ENCODE data around the gene PRKCB.
"Not testable (repeated sequence)": the region's sequence is repeated elsewhere in the genome, so short reads cannot be mapped to it uniquely, and the experiment has no call there.

DNA sequence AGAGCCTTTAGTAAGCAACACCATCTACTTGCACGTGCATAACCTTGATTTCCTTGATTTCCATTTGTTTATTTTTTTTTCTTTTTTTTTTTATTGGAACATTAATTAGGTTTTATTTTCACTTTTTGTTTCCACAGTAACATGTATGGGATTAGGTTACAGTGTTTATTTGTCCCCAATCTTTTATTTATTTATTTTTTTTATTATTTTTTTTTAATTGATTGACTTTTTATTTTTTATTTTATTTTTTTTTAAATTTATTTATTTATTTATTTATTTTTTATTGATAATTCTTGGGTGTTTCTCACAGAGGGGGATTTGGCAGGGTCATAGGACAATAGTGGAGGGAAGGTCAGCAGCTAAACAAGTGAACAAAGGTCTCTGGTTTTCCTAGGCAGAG, 272.3 kb downstream of the PRKCB start:
- TF ChIP-seq, protein P1, sequence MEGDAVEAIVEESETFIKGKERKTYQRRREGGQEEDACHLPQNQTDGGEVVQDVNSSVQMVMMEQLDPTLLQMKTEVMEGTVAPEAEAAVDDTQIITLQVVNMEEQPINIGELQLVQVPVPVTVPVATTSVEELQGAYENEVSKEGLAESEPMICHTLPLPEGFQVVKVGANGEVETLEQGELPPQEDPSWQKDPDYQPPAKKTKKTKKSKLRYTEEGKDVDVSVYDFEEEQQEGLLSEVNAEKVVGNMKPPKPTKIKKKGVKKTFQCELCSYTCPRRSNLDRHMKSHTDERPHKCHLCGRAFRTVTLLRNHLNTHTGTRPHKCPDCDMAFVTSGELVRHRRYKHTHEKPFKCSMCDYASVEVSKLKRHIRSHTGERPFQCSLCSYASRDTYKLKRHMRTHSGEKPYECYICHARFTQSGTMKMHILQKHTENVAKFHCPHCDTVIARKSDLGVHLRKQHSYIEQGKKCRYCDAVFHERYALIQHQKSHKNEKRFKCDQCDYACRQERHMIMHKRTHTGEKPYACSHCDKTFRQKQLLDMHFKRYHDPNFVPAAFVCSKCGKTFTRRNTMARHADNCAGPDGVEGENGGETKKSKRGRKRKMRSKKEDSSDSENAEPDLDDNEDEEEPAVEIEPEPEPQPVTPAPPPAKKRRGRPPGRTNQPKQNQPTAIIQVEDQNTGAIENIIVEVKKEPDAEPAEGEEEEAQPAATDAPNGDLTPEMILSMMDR (IDR thresholded peaks at IDR 0.05; ENCODE audit: insufficient read depth, low read length) = not testable (repeated sequence)
- TF ChIP-seq POLR2AphosphoS5 (IDR thresholded peaks at IDR 0.05; ENCODE audit: low read depth); GABPA (IDR thresholded peaks at IDR 0.05; ENCODE audit: low read depth); SPI1 (IDR thresholded peaks at IDR 0.05; ENCODE audit: borderline replicate concordance, low read depth): not testable (repeated sequence)
- TF ChIP-seq, protein P2, sequence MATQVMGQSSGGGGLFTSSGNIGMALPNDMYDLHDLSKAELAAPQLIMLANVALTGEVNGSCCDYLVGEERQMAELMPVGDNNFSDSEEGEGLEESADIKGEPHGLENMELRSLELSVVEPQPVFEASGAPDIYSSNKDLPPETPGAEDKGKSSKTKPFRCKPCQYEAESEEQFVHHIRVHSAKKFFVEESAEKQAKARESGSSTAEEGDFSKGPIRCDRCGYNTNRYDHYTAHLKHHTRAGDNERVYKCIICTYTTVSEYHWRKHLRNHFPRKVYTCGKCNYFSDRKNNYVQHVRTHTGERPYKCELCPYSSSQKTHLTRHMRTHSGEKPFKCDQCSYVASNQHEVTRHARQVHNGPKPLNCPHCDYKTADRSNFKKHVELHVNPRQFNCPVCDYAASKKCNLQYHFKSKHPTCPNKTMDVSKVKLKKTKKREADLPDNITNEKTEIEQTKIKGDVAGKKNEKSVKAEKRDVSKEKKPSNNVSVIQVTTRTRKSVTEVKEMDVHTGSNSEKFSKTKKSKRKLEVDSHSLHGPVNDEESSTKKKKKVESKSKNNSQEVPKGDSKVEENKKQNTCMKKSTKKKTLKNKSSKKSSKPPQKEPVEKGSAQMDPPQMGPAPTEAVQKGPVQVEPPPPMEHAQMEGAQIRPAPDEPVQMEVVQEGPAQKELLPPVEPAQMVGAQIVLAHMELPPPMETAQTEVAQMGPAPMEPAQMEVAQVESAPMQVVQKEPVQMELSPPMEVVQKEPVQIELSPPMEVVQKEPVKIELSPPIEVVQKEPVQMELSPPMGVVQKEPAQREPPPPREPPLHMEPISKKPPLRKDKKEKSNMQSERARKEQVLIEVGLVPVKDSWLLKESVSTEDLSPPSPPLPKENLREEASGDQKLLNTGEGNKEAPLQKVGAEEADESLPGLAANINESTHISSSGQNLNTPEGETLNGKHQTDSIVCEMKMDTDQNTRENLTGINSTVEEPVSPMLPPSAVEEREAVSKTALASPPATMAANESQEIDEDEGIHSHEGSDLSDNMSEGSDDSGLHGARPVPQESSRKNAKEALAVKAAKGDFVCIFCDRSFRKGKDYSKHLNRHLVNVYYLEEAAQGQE (IDR thresholded peaks at IDR 0.05; ENCODE audit: insufficient replicate concordance, low read depth) = not testable (repeated sequence)

Measured in HL-60 (cell line).